ENCODE data around the gene PDGFB.
A peak's percentile ranks its signal among the peaks of the same experiment; 100 is the strongest.

Gene PDGFB

DNA sequence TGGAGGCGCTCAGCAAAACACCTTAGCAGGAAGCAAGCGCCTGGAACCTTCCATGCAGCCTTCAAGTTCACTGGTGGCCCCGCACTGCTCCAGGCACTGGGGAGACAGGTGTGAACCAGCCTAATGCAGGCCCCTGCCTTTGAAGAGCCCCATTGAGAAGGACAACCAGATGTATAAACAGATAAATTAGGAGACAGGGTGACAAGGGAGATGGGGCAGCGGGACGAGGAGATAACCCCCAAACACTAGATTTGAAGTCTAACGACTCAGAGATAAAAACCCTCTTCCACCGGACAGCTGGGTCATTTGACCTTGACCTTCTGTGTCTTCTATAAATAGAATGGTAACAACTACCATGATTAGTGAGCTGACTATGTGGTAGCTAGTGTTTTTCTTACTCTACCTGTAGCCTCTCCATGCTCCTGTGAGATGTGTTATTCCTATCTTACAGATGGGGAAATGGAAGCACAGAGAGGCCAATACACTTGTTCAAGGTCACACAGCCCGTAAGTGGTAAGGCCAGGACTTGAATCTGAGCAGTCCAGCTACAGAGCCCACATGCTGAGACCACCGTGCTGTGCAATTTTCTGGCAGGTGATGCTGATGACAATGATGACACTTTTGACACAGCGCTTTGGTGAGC, 2.0 kb upstream of the PDGFB start:
- POLR2A ChIA-PET, result interaction anchor here (1.6 kb wide), 1 partner anchor 73 kb away, joined by 4 read pairs; the partner anchor contains the start of gene RPL3
- TF ChIP-seq ELF4 (IDR thresholded peaks at IDR 0.05), result no peak
- no peak for TF ChIP-seq ZNF384 (IDR thresholded peaks at IDR 0.05)
- TF ChIP-seq SUZ12 (IDR thresholded peaks at IDR 0.05), result no peak
- DNase-seq (ENCODE audit: extremely low spot score), result no peak
- CTCF ChIA-PET, result no interaction called here

DNA sequence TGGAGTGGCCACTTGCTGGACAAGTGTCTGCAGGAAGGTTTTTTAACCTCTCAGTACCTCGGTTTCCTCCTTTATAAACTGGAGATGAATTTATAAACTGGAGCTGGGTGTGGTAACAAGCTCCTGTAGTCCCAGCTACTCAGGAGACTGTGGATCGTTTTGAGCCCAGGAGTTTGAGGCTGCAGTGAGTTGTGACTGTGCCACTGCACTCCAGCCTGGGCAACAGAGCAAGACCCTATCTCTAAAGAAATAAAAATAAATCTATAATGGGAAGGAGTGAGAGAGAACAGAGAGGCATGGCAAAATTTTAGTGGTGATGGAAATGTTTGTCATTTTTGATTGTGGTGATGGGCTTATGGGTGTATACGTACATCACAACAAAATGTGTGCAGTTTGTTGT, 1.4 kb upstream of the PDGFB start:
- ChIA-PET POLR2A (interaction anchor here (1.6 kb wide), 1 partner anchor 73 kb away, joined by 4 read pairs; the partner anchor contains the start of gene RPL3), CTCF (no interaction called here)
- DNase-seq (ENCODE audit: extremely low spot score), result no peak
- no peak for TF ChIP-seq ZNF384 (IDR thresholded peaks at IDR 0.05)
- no peak for TF ChIP-seq CTBP1 (IDR thresholded peaks at IDR 0.05; ENCODE audit: borderline replicate concordance)
- TF ChIP-seq FOXM1 (IDR thresholded peaks at IDR 0.05; ENCODE audit: borderline replicate concordance), result no peak
- no peak for TF ChIP-seq L3MBTL2 (conservative IDR thresholded peaks at IDR 0.05)
- TF ChIP-seq FOXA1 (IDR thresholded peaks at IDR 0.05), result no peak
- TF ChIP-seq HDGF (IDR thresholded peaks at IDR 0.05; ENCODE audit: borderline replicate concordance), result no peak
- TF ChIP-seq FOXK2 (IDR thresholded peaks at IDR 0.05), result no peak
- no peak for TF ChIP-seq SP1 (IDR thresholded peaks at IDR 0.05)

DNA sequence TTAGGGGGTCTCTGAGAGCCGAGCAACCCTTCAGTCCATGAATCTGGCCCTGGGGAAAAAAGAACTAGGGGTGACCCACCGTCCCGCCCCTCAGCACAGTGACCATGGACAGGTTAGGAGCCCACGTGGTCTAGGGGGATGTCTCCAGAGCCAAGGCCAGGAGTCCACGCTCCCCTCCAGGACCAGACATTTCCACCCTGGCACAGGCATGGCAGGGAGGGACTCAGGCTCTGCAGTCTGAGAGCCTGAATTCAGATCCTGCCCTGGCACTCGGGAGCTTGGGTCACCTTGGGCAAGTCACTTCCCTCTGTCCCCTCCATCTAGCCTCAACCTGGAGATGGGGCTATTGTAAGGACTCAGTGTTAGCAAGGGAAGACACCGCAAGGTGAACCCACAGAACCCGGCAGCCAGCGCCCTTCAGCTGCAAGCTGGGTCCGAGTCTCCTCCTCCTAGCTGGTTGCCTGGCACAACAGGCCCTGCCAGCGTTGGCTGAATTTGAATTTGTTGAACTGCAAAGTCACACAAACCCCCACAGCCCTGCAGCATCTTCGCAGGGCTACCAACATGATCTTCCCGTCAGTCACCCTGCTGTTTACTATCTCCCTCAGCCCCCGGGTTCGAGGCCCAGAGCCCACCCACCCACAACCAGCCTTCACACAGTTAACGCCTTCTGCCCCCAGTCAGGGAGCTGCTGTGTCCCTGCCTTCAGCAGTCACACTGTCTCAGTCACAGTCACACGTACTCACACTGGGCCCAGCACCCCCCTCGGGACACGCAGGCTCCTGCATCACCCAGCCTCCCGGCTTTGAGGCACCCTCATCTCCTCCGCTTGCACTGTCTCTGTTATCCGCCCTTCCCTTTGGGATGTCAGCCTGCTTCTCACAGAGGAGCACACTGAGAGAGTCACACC, 603 bp upstream of the PDGFB start:
- TF ChIP-seq FOXA1 (IDR thresholded peaks at IDR 0.05), result no peak
- TF ChIP-seq, protein P1, sequence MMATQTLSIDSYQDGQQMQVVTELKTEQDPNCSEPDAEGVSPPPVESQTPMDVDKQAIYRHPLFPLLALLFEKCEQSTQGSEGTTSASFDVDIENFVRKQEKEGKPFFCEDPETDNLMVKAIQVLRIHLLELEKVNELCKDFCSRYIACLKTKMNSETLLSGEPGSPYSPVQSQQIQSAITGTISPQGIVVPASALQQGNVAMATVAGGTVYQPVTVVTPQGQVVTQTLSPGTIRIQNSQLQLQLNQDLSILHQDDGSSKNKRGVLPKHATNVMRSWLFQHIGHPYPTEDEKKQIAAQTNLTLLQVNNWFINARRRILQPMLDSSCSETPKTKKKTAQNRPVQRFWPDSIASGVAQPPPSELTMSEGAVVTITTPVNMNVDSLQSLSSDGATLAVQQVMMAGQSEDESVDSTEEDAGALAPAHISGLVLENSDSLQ (IDR thresholded peaks at IDR 0.05), result no peak
- no peak for TF ChIP-seq L3MBTL2 (conservative IDR thresholded peaks at IDR 0.05)
- TF ChIP-seq NFRKB (IDR thresholded peaks at IDR 0.05), result no peak
- no peak for TF ChIP-seq SP1 (IDR thresholded peaks at IDR 0.05)
- TF ChIP-seq ZNF384 (IDR thresholded peaks at IDR 0.05), result no peak
- no peak for TF ChIP-seq FOXK2 (IDR thresholded peaks at IDR 0.05)
- no peak for TF ChIP-seq BHLHE40 (IDR thresholded peaks at IDR 0.05; ENCODE audit: borderline replicate concordance)
- no peak for TF ChIP-seq ARNT (IDR thresholded peaks at IDR 0.05)
- no peak for TF ChIP-seq LEF1 (IDR thresholded peaks at IDR 0.05; ENCODE audit: borderline replicate concordance)
- TF ChIP-seq HDGF (IDR thresholded peaks at IDR 0.05; ENCODE audit: borderline replicate concordance), result no peak
- TF ChIP-seq SUZ12 (IDR thresholded peaks at IDR 0.05), result no peak
- TF ChIP-seq ELF4 (IDR thresholded peaks at IDR 0.05), result no peak
- no peak for TF ChIP-seq FOXM1 (IDR thresholded peaks at IDR 0.05; ENCODE audit: borderline replicate concordance)
- TF ChIP-seq CTBP1 (IDR thresholded peaks at IDR 0.05; ENCODE audit: borderline replicate concordance), result no peak
- no peak for TF ChIP-seq TARDBP (IDR thresholded peaks at IDR 0.05)
- CTCF ChIA-PET, result no interaction called here
- POLR2A ChIA-PET, result interaction anchor here (1.5 to 1.6 kb wide), 2 partner anchors 74 kb away, joined by 4 to 5 read pairs; partner anchors contain the start of gene RPL3
- DNase-seq (ENCODE audit: extremely low spot score), result no peak

- CTCF ChIA-PET, result no interaction called here
- DNase-seq (ENCODE audit: extremely low spot score), result no peak
- POLR2A ChIA-PET, result interaction anchor here (1.5 kb wide), 1 partner anchor 75 kb away, joined by 5 read pairs; the partner anchor contains the start of gene RPL3
- TF ChIP-seq FOXM1 (IDR thresholded peaks at IDR 0.05; ENCODE audit: borderline replicate concordance) (0 out of 2 replicates have a peak, but pooled peaks have one; percentile 46), NFRKB (IDR thresholded peaks at IDR 0.05) (no peak)
Observed at GRCh38 chr22:39244136-39244495, 666 bp downstream of the PDGFB start.

GRCh38 chr22:39243439-39244135, 1.2 kb downstream of the PDGFB start:
- ChIA-PET POLR2A (interaction anchor here (1.5 kb wide), 1 partner anchor 76 kb away, joined by 5 read pairs; the partner anchor contains the start of gene RPL3), CTCF (no interaction called here)

More at GRCh38 chr22:39243439-39244135, 1.2 kb downstream of the PDGFB start:
- TF ChIP-seq CTBP1 (IDR thresholded peaks at IDR 0.05; ENCODE audit: borderline replicate concordance) (no peak), ELF4 (IDR thresholded peaks at IDR 0.05) (no peak), FOXK2 (IDR thresholded peaks at IDR 0.05) (no peak), FOXM1 (IDR thresholded peaks at IDR 0.05; ENCODE audit: borderline replicate concordance) (no peak), LEF1 (IDR thresholded peaks at IDR 0.05; ENCODE audit: borderline replicate concordance) (no peak), SP1 (IDR thresholded peaks at IDR 0.05) (no peak), ZNF384 (IDR thresholded peaks at IDR 0.05) (no peak), FOXA1 (IDR thresholded peaks at IDR 0.05) (no peak), TARDBP (IDR thresholded peaks at IDR 0.05) (no peak), NFRKB (IDR thresholded peaks at IDR 0.05) (no peak), ARNT (IDR thresholded peaks at IDR 0.05) (no peak), SUZ12 (IDR thresholded peaks at IDR 0.05) (no peak), BHLHE40 (IDR thresholded peaks at IDR 0.05; ENCODE audit: borderline replicate concordance) (no peak), HDGF (IDR thresholded peaks at IDR 0.05; ENCODE audit: borderline replicate concordance) (no peak), L3MBTL2 (conservative IDR thresholded peaks at IDR 0.05) (no peak)
- TF ChIP-seq, protein P1 (IDR thresholded peaks at IDR 0.05), result no peak
- no peak for DNase-seq (ENCODE audit: extremely low spot score)
